HS-5 (cell line): ENCODE data around the gene CASTOR2.
"Not testable (repeated sequence)": the region's sequence is repeated elsewhere in the genome, so short reads cannot be mapped to it uniquely, and the experiment has no call there.

Source experiments
- DNase-seq: peaks from one replicate; pipeline ENCODE4 v3.0.0-alpha.2; 2012; ENCODE audit warnings: low read depth

CASTOR2 gene

DNA sequence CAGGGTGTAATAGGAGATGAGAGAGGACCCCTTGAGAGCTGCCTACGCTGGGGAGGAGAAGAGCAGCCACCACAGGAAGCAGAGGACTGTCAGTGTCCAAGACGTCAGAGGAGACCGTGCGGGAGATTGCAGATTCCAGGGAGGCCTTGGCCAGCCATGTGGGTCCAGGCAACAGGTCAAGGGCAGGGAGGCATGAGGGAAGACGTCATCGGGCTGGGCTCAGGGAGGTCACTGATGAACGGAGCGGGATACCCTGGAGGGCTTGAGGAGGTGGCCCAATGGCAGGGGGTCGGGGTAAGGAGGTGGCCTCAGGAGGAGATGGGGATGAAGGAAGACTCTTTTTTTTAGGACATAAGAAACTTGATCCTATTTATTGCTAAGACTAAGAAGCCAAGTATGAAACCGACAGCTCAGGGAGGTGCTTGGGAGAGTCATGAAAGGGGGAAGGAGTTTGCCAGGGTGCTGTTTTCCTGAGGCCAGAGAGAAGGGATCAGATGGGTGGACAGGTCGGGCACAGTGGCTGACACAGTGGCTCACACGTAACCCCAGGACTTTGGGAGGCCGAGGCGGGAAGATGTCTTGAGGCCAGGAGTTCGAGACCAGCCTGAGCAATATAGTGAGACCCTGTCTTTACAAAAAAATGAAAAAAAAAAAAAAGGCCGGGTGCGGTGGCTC is 30.5 kb downstream of the CASTOR2 start:
- not testable (repeated sequence) for DNase-seq

GRCh38 chr7:74996361-74996760 is 31.9 kb downstream of the CASTOR2 start:
- DNase-seq, result not testable (repeated sequence)

GRCh38 chr7:74997811-74998210 is 33.3 kb downstream of the CASTOR2 start:
- DNase-seq, result not testable (repeated sequence)

DNA sequence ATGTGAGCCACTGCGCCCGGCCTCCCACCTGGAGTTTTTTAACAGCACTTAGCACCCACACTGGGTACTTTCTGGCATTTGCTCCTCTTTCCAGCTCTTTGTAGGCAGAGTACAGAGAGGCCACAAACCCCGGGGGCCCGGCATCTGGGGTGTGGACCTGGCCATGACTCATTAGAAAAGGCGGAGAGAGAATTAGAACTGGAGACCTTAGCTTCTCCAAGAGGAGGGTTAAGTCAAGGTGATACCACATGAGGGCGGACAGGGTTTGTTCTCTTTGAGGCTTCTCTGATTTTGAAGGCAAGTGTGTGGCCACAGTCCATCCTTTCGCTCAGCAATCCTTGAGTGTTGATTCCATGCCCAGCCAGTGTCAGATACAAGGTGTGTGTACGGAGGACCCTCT is 36.9 kb downstream of the CASTOR2 start:
- not testable (repeated sequence) for DNase-seq

- DNase-seq, result no peak
These were observed 45.5 kb downstream of the CASTOR2 start for GRCh38 chr7:75010036-75010435.

DNA sequence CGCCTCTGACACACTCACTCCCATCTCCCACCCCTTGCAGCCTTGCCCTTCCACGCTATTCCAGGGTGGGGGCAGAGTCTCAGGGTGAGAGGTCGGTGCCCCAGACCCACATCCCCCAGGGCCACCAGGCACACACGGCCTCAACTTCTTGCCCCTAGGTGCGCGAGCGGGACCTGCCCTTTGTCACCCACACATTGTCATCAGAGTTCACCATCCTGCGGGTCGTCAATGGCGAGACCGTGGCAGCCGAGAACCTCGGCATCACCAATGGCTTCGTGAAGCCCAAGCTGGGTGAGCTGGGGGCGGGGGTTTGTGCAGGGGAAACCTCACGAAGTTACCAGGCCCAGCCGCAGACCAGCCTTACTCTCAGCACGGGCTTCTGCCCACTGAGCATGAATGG is 53.3 kb downstream of the CASTOR2 start:
- DNase-seq, result no peak

GRCh38 chr7:75018570-75019364 is 54.3 kb downstream of the CASTOR2 start:
- DNase-seq, result no peak

DNA sequence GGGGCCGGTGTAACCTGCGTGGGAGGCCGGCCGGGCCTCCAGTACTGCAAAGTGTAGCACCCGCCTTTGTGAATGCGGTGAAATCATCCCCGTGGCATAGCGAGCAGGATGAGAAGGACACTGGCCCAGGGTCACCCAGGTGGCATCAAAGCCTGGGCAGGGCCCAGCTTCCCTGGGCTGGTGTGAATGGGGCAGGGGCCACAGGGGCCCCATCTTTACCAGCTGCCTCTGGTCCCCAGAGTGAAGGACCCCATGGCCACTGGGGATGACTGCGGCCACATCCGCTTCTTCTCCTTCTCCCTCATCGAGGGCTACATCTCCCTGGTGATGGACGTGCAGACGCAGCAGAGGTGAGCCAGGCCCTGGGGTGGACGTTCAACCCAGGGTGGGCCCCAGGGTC is 55.3 kb downstream of the CASTOR2 start:
- no peak for DNase-seq

DNA sequence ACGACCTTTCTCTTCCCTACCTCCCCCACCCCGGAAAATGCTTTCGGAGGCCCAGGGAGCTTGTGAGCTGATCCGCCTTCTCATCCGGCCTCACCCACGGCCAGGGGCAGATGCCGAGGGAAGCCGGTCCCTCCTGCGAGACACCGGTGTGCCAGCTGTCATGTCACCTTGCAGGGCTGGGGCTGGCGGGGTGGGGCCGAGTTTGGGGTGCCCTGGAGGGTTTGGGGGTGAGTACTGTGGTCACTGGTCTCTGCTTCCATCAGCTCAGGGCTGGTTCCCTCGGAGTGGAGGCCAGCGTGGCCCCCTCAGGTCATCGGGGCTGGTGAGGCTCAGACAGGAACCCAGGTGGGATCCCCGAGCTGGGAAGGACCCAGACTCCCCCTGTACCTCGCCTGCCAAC is 60.4 kb downstream of the CASTOR2 start:
- no peak for DNase-seq

- no peak for DNase-seq
These were observed 63.8 kb downstream of the CASTOR2 start for GRCh38 chr7:75028299-75028698.

- no peak for DNase-seq
These were observed 68.6 kb downstream of the CASTOR2 start for GRCh38 chr7:75033064-75033463.

GRCh38 chr7:75033826-75034225 is 69.3 kb downstream of the CASTOR2 start:
- DNase-seq, result no peak

GRCh38 chr7:75038508-75038907 is 74.0 kb downstream of the CASTOR2 start:
- DNase-seq, result no peak

- DNase-seq, result no peak
These were observed 74.7 kb downstream of the CASTOR2 start for GRCh38 chr7:75039166-75039565.

DNA sequence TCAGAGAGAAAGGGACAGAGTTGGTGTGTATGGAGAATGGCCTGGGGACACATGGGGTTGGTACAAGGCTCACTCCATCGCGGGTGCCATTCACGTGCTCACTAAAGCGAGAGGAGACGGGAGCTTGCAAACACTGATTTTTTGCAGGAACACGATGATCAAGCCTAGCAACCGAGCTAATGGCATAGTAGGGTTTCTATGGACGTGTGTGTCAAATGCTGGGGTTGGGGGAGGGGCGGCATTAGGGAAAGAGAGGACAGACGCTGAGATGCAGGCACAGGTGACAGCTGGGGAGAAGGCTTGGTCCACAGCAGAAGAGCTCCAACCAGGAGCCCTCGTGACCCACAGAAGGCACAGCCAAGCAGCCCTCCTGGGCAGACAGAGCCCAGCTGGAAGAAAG is 75.2 kb downstream of the CASTOR2 start:
- DNase-seq, result no peak

- DNase-seq, result no peak
These were observed 76.0 kb downstream of the CASTOR2 start for GRCh38 chr7:75040512-75040911.

GRCh38 chr7:75042286-75042685 is 77.8 kb downstream of the CASTOR2 start:
- no peak for DNase-seq

- no peak for DNase-seq
These were observed 78.6 kb downstream of the CASTOR2 start for GRCh38 chr7:75042831-75043703.

GRCh38 chr7:75045881-75046280 is 81.4 kb downstream of the CASTOR2 start:
- DNase-seq, result no peak

DNA sequence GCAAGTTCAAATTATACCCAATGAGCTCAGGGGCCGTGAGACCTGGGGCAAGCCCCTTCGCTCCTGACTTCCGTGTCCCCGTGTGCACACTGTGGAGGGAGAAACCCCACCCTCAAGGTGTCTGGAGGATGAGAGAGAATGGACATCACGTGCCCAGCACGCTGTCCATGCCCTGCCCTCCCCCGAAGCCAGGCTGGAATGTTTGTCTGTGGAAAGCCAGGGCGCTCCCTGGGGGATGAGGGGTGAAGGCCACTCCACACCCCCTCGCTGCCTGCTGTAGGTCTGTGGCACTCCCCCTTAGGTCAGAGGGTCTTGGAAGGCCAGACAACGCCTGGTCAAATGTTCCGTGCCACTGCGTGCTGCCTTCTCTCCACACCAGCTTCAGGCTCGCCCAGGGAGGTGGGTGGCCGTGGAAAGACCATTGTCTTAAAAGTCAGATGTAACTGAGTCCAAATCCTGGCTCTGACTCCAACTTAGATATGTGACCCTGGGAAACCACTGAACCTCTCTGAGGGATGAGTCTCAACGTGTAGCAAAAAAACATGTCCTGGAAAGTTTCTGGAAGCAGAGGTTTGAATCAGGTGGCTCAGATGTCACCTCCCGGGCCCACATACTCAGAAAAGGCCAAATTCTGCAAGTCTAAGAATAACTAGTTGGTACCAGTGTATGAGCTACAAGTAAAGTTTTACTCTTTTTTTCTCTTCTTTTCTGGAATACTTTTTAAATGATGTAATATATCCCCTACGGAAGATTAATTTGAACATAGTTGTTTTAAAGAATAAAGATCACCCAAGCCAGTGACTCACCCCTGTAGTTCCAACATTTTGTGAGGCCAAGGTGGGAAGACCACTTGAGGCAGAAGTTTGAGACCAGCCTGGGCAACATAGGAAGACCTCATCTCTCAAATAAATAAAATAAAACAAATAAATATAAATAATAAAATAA is 84.2 kb downstream of the CASTOR2 start:
- no peak for DNase-seq

DNA sequence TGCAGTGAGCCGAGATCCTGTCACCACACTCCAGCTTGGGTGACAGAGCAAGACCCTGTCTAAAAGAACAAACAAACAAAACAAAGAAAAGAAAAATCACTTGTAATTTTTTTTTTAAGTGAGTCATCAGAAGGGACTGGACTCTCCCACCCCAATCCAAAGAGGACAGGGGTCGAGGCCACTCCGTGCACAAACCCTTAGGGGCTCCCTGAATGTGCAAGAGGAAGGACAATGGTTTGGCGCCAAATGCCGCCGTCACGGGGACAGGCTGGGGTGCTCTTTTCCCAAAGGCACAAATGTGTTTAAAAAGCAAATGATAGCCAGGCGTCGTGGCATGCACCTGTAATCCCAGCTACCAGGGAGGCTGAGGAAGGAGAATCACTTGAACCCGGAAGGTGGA is 85.3 kb downstream of the CASTOR2 start:
- DNase-seq, result no peak

GRCh38 chr7:75050501-75050900 is 86.0 kb downstream of the CASTOR2 start:
- DNase-seq, result no peak
